Prostate gland (tissue), 2 donors: ENCODE results near the gene ASB12. TPM values are rescaled to one million over a fixed set of nuclear protein-coding genes. Genes with fewer than 3 reads are reported as not detected.

ENCODE experiments used
- DNase-seq: peaks from one replicate; pipeline ENCODE4 v3.0.0-alpha.2; 2019; ENCODE audit warnings: low spot score
- H3K27ac ChIP-seq, 2 donors: fragments of 200-600 bp; sonication (generic); 2 replicates each; pipeline ENCODE4 v1.5.1; 2017 to 2019
- H3K27me3 ChIP-seq: fragments of 200-600 bp; sonication (generic); replicated peaks from 2 replicates; pipeline ENCODE4 v1.5.1; 2019; ENCODE audit not compliant: insufficient read depth
- H3K36me3 ChIP-seq, 2 donors: fragments of 200-600 bp; sonication (generic); 1 replicate in 1 of 2; 2 replicates in 1 of 2; pipeline versions ENCODE4 v1.5.1 to v1.8.1; 2017 to 2019
- H3K4me1 ChIP-seq: fragments of 200-600 bp; sonication (generic); replicated peaks from 2 replicates; pipeline ENCODE4 v1.5.1; 2019
- H3K4me3 ChIP-seq, 2 donors: fragments of 200-600 bp; sonication (generic); 2 replicates each; pipeline ENCODE4 v1.5.1; 2017 to 2019
- H3K9me3 ChIP-seq: fragments of 200-600 bp; sonication (generic); 2 replicates; pipeline ENCODE4 v1.5.1; 2017
- CTCF ChIP-seq, 4 experiments: fragments of 200-600 bp in 2 of 4; fragments of 450-650 bp in 2 of 4; sonication (generic) in 2 of 4; IDR thresholded peaks; 1 replicate in 3 of 4; 2 replicates in 1 of 4; pipeline ENCODE4 v1.5.1; 2016 to 2019; ENCODE audit warnings: antibody characterized with exemption in 4 of 4, mild to moderate bottlenecking in 2 of 4, moderate library complexity in 2 of 4
- POLR2A ChIP-seq: fragments of 450-650 bp; IDR thresholded peaks from one replicate; pipeline ENCODE4 v1.6.1; 2016; ENCODE audit warnings: antibody characterized with exemption, mild to moderate bottlenecking
- POLR2AphosphoS5 ChIP-seq: sonication (generic); formaldehyde crosslinking; IDR thresholded peaks from one replicate; pipeline ENCODE4 v1.6.1; 2017; ENCODE audit warnings: antibody characterized with exemption
- WGBS: methylation state at CpG from one replicate; pipeline ENCODE4 v1.1.5; 2018; 5-methylcytosine and 5-hydroxymethylcytosine counted together
- intact Hi-C: fragments of 100-400 bp; cut with DNase I; formaldehyde crosslinking; loops from one replicate; pipeline ENCODE4 v1.14.2; 2022
- total RNA-seq, 2 donors: library from RNA; depleted of rRNA; stranded (reverse); fragments of >200 nt; gene quantifications; one replicate each; pipeline ENCODE4 v1.1.0, GENCODE V29; 2016

The ASB12 gene
- total RNA-seq, 2 donors from 2014 or later = not detected

GRCh38 chrX:64206556-64207162, 23.7 kb downstream of the ASB12 start:
- H3K4me3 ChIP-seq = peak overlapping the region; percentile 55 to 56
- no peaks in the 10 kb centered on the region for H3K36me3 ChIP-seq
- H3K27me3 ChIP-seq = no peaks in the 10 kb centered on the region
- TF ChIP-seq POLR2A (no peak), POLR2AphosphoS5 (no peak), CTCF (IDR thresholded peaks at IDR 0.05) (no peak)
- peak overlapping the region; percentile 88 to 91 for H3K27ac ChIP-seq
- intact Hi-C loops = loop anchor here (10.0 kb wide), 3 partner anchors 112 to 452 kb away; partner anchors contain the start of gene MTMR8
- no peaks in the 10 kb centered on the region for H3K4me1 ChIP-seq
- no peaks in the 10 kb centered on the region for H3K9me3 ChIP-seq
- peak; percentile 11 for DNase-seq
- WGBS = 13% methylated on average over 4 of the region's 5 CpGs

- Histone ChIP-seq H3K27ac (peak overlapping the region; percentile 88 to 91), H3K36me3 (no peaks in the 10 kb centered on the region), H3K9me3 (no peaks in the 10 kb centered on the region), H3K4me1 (no peaks in the 10 kb centered on the region), H3K27me3 (no peaks in the 10 kb centered on the region), H3K4me3 (peak overlapping the region; percentile 55 to 56)
- intact Hi-C loops = loop anchor here (10.0 kb wide), 3 partner anchors 111 to 451 kb away; partner anchors contain the start of gene MTMR8
- DNase-seq = peak; percentile 93
- 2% methylated on average over 19 of the region's 45 CpGs for WGBS
- TF ChIP-seq POLR2A (peak; percentile 40), CTCF (IDR thresholded peaks at IDR 0.05) (peak in 1 of 4 experiments; percentile 17), POLR2AphosphoS5 (peak; percentile 64)
Observed at GRCh38 chrX:64205735-64206501, 24.5 kb downstream of the ASB12 start.

- intact Hi-C loops = loop anchor here (10.0 kb wide), 3 partner anchors 111 to 451 kb away; partner anchors contain the start of gene MTMR8
- H3K27ac ChIP-seq = peak within 1 kb of the TSS; percentile 88 to 91
Observed at GRCh38 chrX:64205441-64205734, 25.0 kb downstream of the ASB12 start, which contains the start of gene AMER1. AMER1 (minus strand) TSS chrX:64205708; CDS start chrX:64193286, 12,422 bp downstream.

GRCh38 chrX:64204701-64205440, 25.5 kb downstream of the ASB12 start:
- TF ChIP-seq POLR2AphosphoS5 = no peak
- no peak for TF ChIP-seq POLR2A
- TF ChIP-seq CTCF (IDR thresholded peaks at IDR 0.05) = no peak
- peak; percentile 9 for DNase-seq
- H3K4me1 ChIP-seq = no peaks in the 10 kb centered on the region
- peak overlapping the region; percentile 88 to 91 for H3K27ac ChIP-seq
- H3K9me3 ChIP-seq = no peaks in the 10 kb centered on the region
- intact Hi-C loops = loop anchor here (5.0 to 10.0 kb wide), 4 partner anchors 110 to 853 kb away; partner anchors contain the start of genes MTMR8 and SPIN4
- H3K36me3 ChIP-seq = no peaks in the 10 kb centered on the region
- 0% methylated on average over 3 of the region's 46 CpGs for WGBS
- H3K4me3 ChIP-seq = peak overlapping the region; percentile 55 to 56
- no peaks in the 10 kb centered on the region for H3K27me3 ChIP-seq

More at GRCh38 chrX:64205441-64205734, 25.0 kb downstream of the ASB12 start, which contains the start of gene AMER1:
- Histone ChIP-seq H3K9me3 (no peaks in the 10 kb centered on the region), H3K36me3 (no peaks in the 10 kb centered on the region), H3K27me3 (no peaks in the 10 kb centered on the region), H3K4me1 (no peaks in the 10 kb centered on the region), H3K4me3 (peak within 1 kb of the TSS; percentile 55 to 56)
- no peak for TF ChIP-seq POLR2AphosphoS5
- peak; percentile 20 for TF ChIP-seq POLR2A
- 0% methylated on average over 5 of the region's 29 CpGs for WGBS
- no peak for DNase-seq

- intact Hi-C loops = loop anchor here (5.0 to 10.0 kb wide), 4 partner anchors 109 to 852 kb away; partner anchors contain the start of genes MTMR8 and SPIN4
- no peaks in the 10 kb centered on the region for H3K9me3 ChIP-seq
- peak overlapping the region; percentile 88 to 91 for H3K27ac ChIP-seq
- peak overlapping the region; percentile 55 to 56 for H3K4me3 ChIP-seq
- no peaks in the 10 kb centered on the region for H3K27me3 ChIP-seq
- no peaks in the 10 kb centered on the region for H3K4me1 ChIP-seq
- TF ChIP-seq CTCF (IDR thresholded peaks at IDR 0.05) = no peak
- no peak for TF ChIP-seq POLR2A
- TF ChIP-seq POLR2AphosphoS5 = no peak
- H3K36me3 ChIP-seq = no peaks in the 10 kb centered on the region
- peak; percentile 3 for DNase-seq
- WGBS = 17% methylated on average over 3 of the region's 23 CpGs
Observed at GRCh38 chrX:64204252-64204651, 26.2 kb downstream of the ASB12 start.
